Measurements from ENCODE around the gene INAFM1.

Gene INAFM1

DNA sequence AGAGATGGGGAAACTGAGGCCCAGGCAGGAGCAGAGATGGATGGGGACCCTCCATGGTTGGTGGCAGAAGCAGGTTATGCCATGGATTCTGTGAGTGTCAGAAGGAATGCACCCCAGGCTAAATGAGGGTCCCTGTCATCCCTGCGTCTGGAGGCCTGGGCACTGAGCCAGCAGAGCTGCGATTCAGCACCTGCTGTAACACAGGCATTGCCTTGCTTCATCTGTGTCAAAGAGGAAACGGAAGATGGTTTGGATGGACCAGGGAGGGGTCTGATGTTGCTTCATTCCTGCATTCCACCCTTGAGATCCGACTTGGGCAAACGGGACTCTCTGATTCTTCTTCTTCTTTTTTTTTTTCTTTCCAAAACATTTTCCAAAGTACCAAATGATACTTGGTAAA lies 36.1 kb downstream of the INAFM1 start:
- peak in 1 of 2 donors; percentile 31 for DNase-seq

- DNase-seq = no peak
These were observed 37.8 kb downstream of the INAFM1 start for GRCh38 chr19:47312366-47313006.

DNA sequence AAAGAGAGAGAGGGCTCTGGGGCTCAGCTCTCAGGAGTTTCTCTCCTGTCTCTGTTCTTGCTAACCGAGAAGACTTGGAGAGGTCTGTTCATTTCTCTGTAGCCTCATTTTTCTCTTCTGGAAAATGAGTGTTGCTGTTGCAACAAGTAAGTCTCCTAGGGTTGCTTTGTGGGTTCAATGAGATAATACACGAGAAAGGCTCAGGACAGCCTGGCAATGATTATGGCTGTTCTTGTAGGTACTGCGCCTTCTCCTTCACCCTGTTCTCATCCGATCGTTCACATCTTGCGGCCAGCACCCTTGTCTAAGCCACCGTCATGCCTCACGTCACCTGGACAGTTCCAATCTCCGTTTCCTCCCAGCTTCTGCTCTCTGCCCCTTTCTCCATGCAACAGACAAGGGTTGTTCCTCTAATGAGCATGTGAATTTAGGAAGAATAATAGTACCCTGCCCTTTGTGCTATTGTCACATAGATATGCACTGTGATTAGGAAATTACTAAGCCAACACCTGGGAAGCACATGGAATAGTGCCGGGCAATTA lies 39.1 kb downstream of the INAFM1 start:
- no peak for DNase-seq

DNA sequence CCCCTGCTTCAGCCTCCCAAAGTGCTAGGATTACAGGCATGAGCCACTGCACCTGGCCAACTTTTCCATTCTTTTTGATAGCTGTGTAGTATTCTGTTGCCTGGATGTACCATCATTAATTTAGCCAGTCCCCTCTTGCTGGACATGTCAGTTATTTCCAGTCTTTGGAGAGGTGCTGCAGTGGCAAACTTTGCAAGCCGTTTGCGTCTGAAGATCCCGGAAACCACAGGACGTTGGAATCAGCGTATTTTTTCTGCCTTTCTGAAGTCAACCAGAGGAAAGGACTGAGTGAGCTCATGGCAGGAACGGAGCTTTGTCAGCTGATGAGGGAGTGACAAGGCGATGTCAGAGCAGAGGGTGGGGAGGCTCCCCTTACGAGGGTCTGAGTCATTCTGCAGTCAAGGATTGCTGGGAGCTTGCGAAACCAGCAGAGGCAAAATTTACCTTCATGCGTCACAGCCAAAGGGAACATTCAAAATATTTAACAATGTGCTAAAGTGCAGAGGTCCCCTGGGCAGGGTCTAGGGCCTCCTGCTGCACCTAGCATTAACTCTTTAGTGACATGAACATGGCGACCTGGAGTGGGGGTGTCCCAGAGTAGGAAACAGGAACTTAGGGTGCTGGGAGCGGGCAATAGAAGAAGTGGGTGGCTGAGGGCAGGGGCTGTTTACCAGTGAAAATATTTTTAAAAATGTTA lies 40.6 kb downstream of the INAFM1 start:
- DNase-seq = peak in 1 of 2 donors; percentile 77

GRCh38 chr19:47316513-47316912 lies 41.8 kb downstream of the INAFM1 start:
- no peak for DNase-seq

- no peak for DNase-seq
These were observed 45.5 kb downstream of the INAFM1 start for GRCh38 chr19:47319923-47320871.

DNA sequence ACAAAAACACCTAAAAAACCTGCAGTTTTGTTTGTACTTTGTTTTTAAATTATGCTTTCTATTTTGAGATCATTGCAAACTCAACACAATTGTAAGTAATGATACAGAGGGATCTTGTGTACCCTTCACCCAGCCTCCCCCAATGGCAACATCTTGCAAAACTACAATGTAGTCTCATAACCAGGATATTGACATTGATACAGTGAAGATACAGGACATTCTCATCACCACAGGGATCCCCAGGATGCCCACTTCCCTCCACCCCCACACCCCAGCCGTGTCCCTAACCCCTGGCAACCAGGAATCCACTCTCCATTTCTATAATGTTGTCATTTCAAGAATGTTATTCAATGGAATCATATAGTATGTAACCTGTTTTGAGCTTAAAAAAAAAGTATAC lies 46.9 kb downstream of the INAFM1 start:
- DNase-seq = no peak

DNA sequence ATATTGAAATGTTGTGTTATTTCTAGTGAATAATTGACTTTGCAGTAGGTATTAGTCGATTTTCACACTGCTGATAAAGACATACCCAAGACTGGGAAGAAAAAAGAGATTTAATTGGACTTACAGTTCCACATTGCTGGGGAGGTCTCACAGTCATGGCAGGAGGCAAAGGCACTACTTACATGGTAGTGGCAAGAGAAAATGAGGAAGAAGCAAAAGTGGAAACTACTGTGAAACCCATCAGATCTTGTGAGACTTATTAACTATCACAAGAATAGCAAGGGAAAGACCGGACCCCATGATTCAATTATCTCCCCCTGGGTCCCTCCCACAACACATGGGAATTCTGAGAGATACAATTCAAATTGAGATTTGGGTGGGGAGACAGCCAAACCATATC lies 47.4 kb downstream of the INAFM1 start:
- no peak for DNase-seq

GRCh38 chr19:47323409-47323808 lies 48.7 kb downstream of the INAFM1 start:
- DNase-seq = no peak

DNA sequence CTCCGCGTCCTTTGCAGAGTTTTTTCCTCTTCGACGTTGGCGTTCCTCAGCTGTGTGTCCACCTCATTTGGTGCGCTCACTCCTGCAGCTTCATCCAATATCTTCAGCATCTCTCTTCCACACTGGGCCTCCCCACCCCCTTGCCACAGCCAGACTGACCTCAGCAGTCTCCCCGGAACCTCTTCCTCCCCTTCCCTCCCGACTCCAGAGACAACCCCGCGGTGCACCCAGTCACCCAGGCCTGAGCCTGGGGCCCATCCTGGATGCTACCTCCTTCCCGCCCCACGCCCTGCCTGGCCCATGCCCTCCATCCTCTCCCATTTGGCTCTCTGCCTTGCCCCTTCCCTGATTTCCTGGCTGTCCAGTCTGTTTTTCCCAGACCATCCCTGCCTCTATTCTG lies 49.2 kb downstream of the INAFM1 start:
- no peak for DNase-seq

- peak in 1 of 2 donors; percentile 61 for DNase-seq
These were observed 49.8 kb downstream of the INAFM1 start for GRCh38 chr19:47324502-47324901.

Data from CD4-positive, alpha-beta T cell treated with Interferon alpha-2 for 1 hour (primary cell).